Measurements from ENCODE around the gene RNF150. TPM values are rescaled to one million over a fixed set of nuclear protein-coding genes. Genes with fewer than 3 reads are reported as not detected.
A peak's percentile ranks its signal among the peaks of the same experiment; 100 is the strongest.

The RNF150 gene
- total and polyA plus RNA-seq, 8 donors, result 0.31 to 88.1 (median 8.3) TPM

- no peak overlapping the region for H3K4me3 ChIP-seq
- no peak for TF ChIP-seq POLR2AphosphoS5 (IDR thresholded peaks at IDR 0.05)
- no peak for TF ChIP-seq EP300 (IDR thresholded peaks at IDR 0.05)
- no peak for TF ChIP-seq CTCF (IDR thresholded peaks at IDR 0.05)
- no peak for TF ChIP-seq POLR2A (IDR thresholded peaks at IDR 0.05)
- H3K27ac ChIP-seq, result no peak overlapping the region
- H3K36me3 ChIP-seq, result peaks cover 0 to 7% (median 0%) of the 10 kb centered on the region in 4 donors
- DNase-seq, result no peak
- no peaks in the 10 kb centered on the region for H3K27me3 ChIP-seq
- H3K9me3 ChIP-seq, result no peaks in the 10 kb centered on the region
- 79 to 96% (median 87%) methylated on average over 2 of the region's 2 CpGs for WGBS, 5 donors
- intact Hi-C loops (cut with DNase I; ENCODE audit: low total_unique reads), result loop anchor here (5.0 kb wide), 1 partner anchor 269 kb away; the partner anchor contains the start of gene RNF150
- H3K4me1 ChIP-seq, result peaks cover 0 to 19% (median 9%) of the 10 kb centered on the region in 4 donors
Measured at GRCh38 chr4:140863197-140863596, 270.1 kb downstream of the RNF150 start.

- TF ChIP-seq EP300 (IDR thresholded peaks at IDR 0.05), result no peak
- no peak for TF ChIP-seq POLR2AphosphoS5 (IDR thresholded peaks at IDR 0.05)
- no peak for TF ChIP-seq POLR2A (IDR thresholded peaks at IDR 0.05)
- TF ChIP-seq CTCF (IDR thresholded peaks at IDR 0.05), result no peak
- H3K9me3 ChIP-seq, result no peaks in the 10 kb centered on the region
- 18 to 50% (median 36%) methylated on average over 4 of the region's 4 CpGs for WGBS, 5 donors
- intact Hi-C loops (cut with DNase I; ENCODE audit: low total_unique reads), result loop anchor here (5.0 kb wide), 1 partner anchor 270 kb away; the partner anchor contains the start of gene RNF150
- H3K4me1 ChIP-seq, result peaks cover 0 to 20% (median 7%) of the 10 kb centered on the region in 4 donors
- no peak overlapping the region for H3K4me3 ChIP-seq
- no peak overlapping the region for H3K27ac ChIP-seq
- H3K27me3 ChIP-seq, result no peaks in the 10 kb centered on the region
- no peak for DNase-seq
- no peaks in the 10 kb centered on the region for H3K36me3 ChIP-seq
Measured at GRCh38 chr4:140862177-140862442, 271.2 kb downstream of the RNF150 start.

DNA sequence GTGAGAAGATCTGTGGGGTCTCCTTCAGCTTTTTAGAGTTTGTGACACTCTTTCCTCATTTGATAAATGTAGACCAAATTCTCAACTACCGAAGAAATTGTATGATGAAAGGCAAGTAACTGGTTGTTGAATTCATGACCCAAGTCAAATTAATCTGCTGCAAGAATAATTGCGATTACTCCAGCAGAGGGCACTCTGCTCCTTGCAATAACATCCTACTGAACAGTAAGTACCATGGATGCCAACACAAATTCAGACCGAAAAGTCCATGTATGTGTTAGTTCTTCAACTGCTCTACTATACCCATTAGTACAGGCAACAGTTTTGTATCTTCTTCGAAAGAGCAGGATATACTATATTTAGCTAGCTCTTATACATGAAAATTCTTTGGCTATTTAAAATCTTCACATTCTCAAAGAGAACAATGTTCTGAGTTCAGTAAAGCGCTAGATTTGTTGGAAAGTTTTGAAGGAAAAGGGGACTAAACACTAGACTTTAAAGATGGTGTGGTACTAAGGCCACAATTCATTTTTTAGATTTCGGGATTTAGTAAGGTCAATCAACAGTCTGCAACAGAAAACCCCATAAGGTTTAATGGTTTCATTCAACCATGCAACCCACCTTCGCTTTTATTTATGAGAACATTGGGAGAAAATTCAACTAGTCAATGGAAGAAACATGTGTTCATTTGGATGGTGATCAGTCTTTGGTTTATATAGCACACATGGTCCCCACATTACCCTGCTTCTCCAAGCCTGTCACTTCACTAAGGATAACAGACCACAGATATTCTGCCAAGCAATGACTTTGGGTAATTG lies 271.7 kb downstream of the RNF150 start:
- no peak overlapping the region for H3K4me3 ChIP-seq
- H3K27ac ChIP-seq, result no peak overlapping the region
- no peaks in the 10 kb centered on the region for H3K36me3 ChIP-seq
- no peaks in the 10 kb centered on the region for H3K27me3 ChIP-seq
- H3K4me1 ChIP-seq, result peaks cover 0 to 24% (median 7%) of the 10 kb centered on the region in 4 donors
- intact Hi-C loops (cut with DNase I; ENCODE audit: low total_unique reads), result loop anchor here (5.0 kb wide), 1 partner anchor 271 kb away; the partner anchor contains the start of gene RNF150
- H3K9me3 ChIP-seq, result no peaks in the 10 kb centered on the region
- TF ChIP-seq CTCF (IDR thresholded peaks at IDR 0.05) (peak in 5 of 7 experiments; percentile 45 to 78 (median 62)), EP300 (IDR thresholded peaks at IDR 0.05) (no peak), POLR2AphosphoS5 (IDR thresholded peaks at IDR 0.05) (peak in 2 of 3 donors; percentile 29 to 35), POLR2A (IDR thresholded peaks at IDR 0.05) (no peak)
- peak; percentile 66 to 94 for DNase-seq
- WGBS, 5 donors, result 31 to 44% (median 41%) methylated on average over 7 of the region's 7 CpGs

DNA sequence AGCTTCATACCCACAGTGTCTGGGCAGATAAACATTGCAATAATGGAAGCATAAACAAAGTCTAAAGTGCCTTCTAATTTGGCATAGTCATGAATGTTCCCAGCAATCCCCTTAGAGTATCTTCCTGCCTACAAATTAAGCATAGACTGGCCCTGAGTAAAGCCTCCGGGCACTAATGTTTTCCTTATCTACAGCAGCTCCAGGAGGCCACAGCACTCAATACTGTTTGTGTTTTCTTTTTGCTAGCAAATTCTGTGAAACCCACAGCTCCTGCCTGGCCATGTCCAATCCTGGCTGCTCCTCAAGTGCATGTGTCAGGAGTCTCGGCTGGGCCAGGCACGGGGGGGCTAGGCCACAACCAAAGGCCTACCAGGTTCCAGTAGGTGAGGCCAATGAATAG lies 274.4 kb downstream of the RNF150 start:
- TF ChIP-seq CTCF (IDR thresholded peaks at IDR 0.05) (no peak), POLR2A (IDR thresholded peaks at IDR 0.05) (no peak), POLR2AphosphoS5 (IDR thresholded peaks at IDR 0.05) (no peak), EP300 (IDR thresholded peaks at IDR 0.05) (no peak)
- Histone ChIP-seq H3K27ac (peak overlapping the region in 1 of 5 donors; percentile 9), H3K9me3 (no peaks in the 10 kb centered on the region), H3K36me3 (no peaks in the 10 kb centered on the region), H3K27me3 (no peaks in the 10 kb centered on the region), H3K4me1 (peaks cover 0 to 13% (median 6%) of the 10 kb centered on the region in 4 donors), H3K4me3 (no peak overlapping the region)
- no peak for DNase-seq
- intact Hi-C loops (cut with DNase I; ENCODE audit: low total_unique reads), result loop anchor here (10.0 kb wide), 1 partner anchor 504 kb away; no protein-coding TSS in a partner anchor
- WGBS, 5 donors, result 34 to 54% (median 37%) methylated on average over 3 of the region's 3 CpGs

Measured in stomach (tissue), 9 donors.